ENCODE results near the gene DNAH14.
"Not testable (repeated sequence)": the region's sequence is repeated elsewhere in the genome, so short reads cannot be mapped to it uniquely, and the experiment has no call there.

DNAH14 gene

GRCh38 chr1:225207791-225208190 is 278.3 kb downstream of the DNAH14 start:
- Histone ChIP-seq H3K4me1 (ENCODE audit: low read depth, poor library complexity, severe bottlenecking) (no peaks in the 10 kb centered on the region), H3K4me2 (no peak overlapping the region), H3K9ac (no peak overlapping the region), H3K27me3 (ENCODE audit: insufficient read depth, low read depth) (no peaks in the 10 kb centered on the region), H3K79me2 (ENCODE audit: insufficient read depth, low read depth) (no peaks in the 10 kb centered on the region), H3K4me3 (IDR thresholded peaks at IDR 0.05; ENCODE audit: insufficient read depth, low read depth, low read length) (no peak overlapping the region), H3K27ac (no peak overlapping the region), H4K20me1 (ENCODE audit: insufficient read depth) (no peaks in the 10 kb centered on the region), H3K36me3 (ENCODE audit: insufficient read depth) (no peaks in the 10 kb centered on the region), H2AFZ (ENCODE audit: low read depth) (no peak overlapping the region)
- no peak for TF ChIP-seq CTCF (conservative IDR thresholded peaks at IDR 0.05; ENCODE audit: low read depth, low read length)

GRCh38 chr1:225209153-225209552 is 279.7 kb downstream of the DNAH14 start:
- Histone ChIP-seq H3K9ac (no peak overlapping the region), H2AFZ (ENCODE audit: low read depth) (no peak overlapping the region), H3K27ac (no peak overlapping the region), H3K4me2 (no peak overlapping the region), H3K4me3 (IDR thresholded peaks at IDR 0.05; ENCODE audit: insufficient read depth, low read depth, low read length) (no peak overlapping the region), H3K79me2 (ENCODE audit: insufficient read depth, low read depth) (no peaks in the 10 kb centered on the region), H3K27me3 (ENCODE audit: insufficient read depth, low read depth) (no peaks in the 10 kb centered on the region), H3K4me1 (ENCODE audit: low read depth, poor library complexity, severe bottlenecking) (no peaks in the 10 kb centered on the region), H3K36me3 (ENCODE audit: insufficient read depth) (no peaks in the 10 kb centered on the region), H4K20me1 (ENCODE audit: insufficient read depth) (no peaks in the 10 kb centered on the region)
- no peak for TF ChIP-seq CTCF (conservative IDR thresholded peaks at IDR 0.05; ENCODE audit: low read depth, low read length)

DNA sequence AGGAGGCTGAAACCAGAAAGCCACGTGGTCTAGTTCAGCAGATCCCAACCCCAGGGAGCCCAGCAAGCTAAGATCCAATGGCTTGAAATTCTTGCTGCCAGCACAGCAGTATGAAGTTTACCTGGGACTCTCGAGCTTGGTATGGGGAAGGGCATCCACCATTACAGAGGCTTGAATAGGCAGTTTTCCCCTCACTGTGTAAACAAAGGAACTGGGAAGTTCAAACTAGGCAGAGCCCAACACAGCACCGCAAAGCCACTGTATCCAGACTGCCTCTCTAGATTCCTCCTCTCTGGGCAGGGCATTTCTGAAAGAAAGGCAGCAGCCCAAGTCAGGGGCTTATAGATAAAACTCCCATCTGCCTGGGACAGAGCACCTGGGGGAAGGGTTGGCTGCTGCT is 280.7 kb downstream of the DNAH14 start:
- not testable (repeated sequence) for H2AFZ ChIP-seq (ENCODE audit: low read depth); H3K9ac ChIP-seq; H3K4me1 ChIP-seq (ENCODE audit: low read depth, poor library complexity, severe bottlenecking); H3K79me2 ChIP-seq (ENCODE audit: insufficient read depth, low read depth); H4K20me1 ChIP-seq (ENCODE audit: insufficient read depth); H3K36me3 ChIP-seq (ENCODE audit: insufficient read depth); H3K27ac ChIP-seq; H3K4me2 ChIP-seq; H3K27me3 ChIP-seq (ENCODE audit: insufficient read depth, low read depth); H3K4me3 ChIP-seq (IDR thresholded peaks at IDR 0.05; ENCODE audit: insufficient read depth, low read depth, low read length)

GRCh38 chr1:225211694-225212442 is 282.4 kb downstream of the DNAH14 start:
- H3K79me2 ChIP-seq (ENCODE audit: insufficient read depth, low read depth); H4K20me1 ChIP-seq (ENCODE audit: insufficient read depth); H3K4me3 ChIP-seq (IDR thresholded peaks at IDR 0.05; ENCODE audit: insufficient read depth, low read depth, low read length); H3K27me3 ChIP-seq (ENCODE audit: insufficient read depth, low read depth); H3K36me3 ChIP-seq (ENCODE audit: insufficient read depth); H3K4me2 ChIP-seq; H3K27ac ChIP-seq; H3K4me1 ChIP-seq (ENCODE audit: low read depth, poor library complexity, severe bottlenecking); H2AFZ ChIP-seq (ENCODE audit: low read depth); H3K9ac ChIP-seq: not testable (repeated sequence)

GRCh38 chr1:225224287-225224686 is 294.8 kb downstream of the DNAH14 start:
- no peak for TF ChIP-seq CTCF (conservative IDR thresholded peaks at IDR 0.05; ENCODE audit: low read depth, low read length)

More at GRCh38 chr1:225224287-225224686, 294.8 kb downstream of the DNAH14 start:
- Histone ChIP-seq H3K9ac (no peak overlapping the region), H3K27ac (no peak overlapping the region), H3K4me3 (IDR thresholded peaks at IDR 0.05; ENCODE audit: insufficient read depth, low read depth, low read length) (no peak overlapping the region), H3K4me2 (no peak overlapping the region), H3K79me2 (ENCODE audit: insufficient read depth, low read depth) (no peaks in the 10 kb centered on the region), H3K27me3 (ENCODE audit: insufficient read depth, low read depth) (no peaks in the 10 kb centered on the region), H4K20me1 (ENCODE audit: insufficient read depth) (no peaks in the 10 kb centered on the region), H3K4me1 (ENCODE audit: low read depth, poor library complexity, severe bottlenecking) (no peaks in the 10 kb centered on the region), H2AFZ (ENCODE audit: low read depth) (no peak overlapping the region), H3K36me3 (ENCODE audit: insufficient read depth) (no peaks in the 10 kb centered on the region)
